ENCODE measurements around the gene MYO1B. TPM values are rescaled to one million over a fixed set of nuclear protein-coding genes. Genes with fewer than 3 reads are reported as not detected.

MYO1B gene
- total RNA-seq, 1 experiment from 2014 or later, result 185 TPM

DNA sequence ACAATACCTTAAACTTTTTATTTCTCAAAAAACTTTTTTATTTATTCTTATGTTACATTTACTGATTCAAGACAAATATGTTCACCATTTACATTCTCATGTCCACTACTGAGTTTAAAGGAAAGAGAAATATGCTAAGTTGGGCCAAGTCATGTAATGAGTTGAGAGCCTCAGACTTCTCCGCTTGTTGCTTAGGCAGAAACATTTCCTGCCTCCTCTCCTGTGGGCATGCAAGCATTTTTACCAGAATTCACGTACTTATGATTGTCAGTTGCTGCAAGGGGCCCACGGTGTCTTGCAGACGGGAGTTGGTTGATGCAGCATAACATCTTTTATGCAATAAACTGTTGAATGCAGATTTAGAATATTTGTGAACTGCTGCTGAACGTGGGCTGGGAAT is 51.8 kb downstream of the MYO1B start:
- no peak for DNase-seq (ENCODE audit: low read depth)

DNA sequence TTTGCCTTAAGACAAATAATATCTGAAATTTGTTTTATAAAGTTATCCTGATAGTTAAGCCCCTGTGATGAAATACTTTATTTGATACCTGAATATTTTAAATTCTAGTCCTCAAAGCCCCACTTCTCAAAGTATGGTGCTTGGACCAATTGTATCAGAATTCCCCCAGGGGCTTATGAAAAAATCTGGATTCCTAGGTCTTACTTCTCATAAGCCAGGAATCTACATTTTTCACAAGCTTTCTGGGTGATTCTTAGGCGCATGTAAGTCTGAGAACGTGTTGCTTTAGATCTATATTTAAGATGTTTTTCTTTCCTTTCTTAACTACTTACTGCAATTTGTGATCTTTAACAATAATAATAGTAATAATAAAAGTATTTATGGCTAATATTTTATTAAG is 53.1 kb downstream of the MYO1B start:
- DNase-seq (ENCODE audit: low read depth), result no peak

DNA sequence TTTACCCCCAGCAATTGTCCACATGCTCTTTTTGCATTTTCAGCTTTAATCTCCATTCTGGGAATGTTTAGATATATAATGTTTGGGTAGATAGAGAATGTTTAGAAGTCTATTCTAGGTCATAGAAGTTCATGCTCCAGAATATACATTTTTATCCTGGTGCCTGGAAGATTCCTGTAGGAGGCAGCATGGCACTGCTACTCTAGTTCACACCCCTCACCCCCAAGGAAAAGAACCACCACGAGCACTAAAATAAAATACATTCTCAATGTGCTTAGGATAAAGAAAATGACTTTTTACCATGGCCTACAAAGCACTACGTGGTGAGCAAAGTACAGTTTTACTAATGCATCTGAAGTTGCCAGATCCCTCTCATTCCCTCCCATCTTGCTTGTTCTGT is 53.8 kb downstream of the MYO1B start:
- DNase-seq (ENCODE audit: low read depth), result no peak

DNA sequence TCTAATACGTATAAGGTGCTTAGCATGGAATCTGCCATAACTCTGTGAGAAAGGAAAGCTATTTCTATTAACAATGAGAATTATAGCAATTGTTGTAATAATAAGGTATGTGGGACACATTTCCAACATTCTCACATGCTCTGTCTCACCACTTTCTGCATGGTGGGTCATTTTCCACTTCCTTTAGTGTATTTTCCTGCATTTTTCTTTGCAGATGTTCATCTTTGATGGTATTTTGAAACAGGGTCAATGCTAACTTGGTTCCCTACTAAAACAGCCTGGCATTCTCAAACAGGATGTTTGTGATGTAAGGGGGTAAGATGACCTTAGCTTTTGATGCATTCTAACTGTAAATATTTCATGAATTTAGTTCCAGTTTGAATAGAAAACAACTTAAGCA is 54.7 kb downstream of the MYO1B start:
- DNase-seq (ENCODE audit: low read depth), result no peak

DNA sequence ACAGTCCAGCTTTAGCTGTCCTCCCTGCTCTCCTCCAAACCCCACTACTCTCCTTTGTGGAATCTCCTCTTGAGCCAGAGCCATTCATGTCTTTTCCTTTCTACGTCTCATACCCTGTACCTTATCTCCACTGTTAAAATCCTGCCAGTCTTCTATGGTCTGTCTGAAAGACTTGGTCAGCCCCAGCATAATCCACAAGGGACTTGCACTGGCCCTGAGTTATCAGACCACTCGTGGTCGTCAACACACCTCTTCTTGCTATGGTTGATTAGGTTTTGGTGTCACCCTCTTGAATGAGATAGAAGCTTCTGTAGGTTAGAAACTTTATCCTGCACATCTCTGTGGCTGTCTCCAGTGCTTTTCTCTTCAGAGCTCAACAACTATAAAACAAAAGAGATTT is 56.8 kb downstream of the MYO1B start:
- DNase-seq (ENCODE audit: low read depth), result no peak

DNA sequence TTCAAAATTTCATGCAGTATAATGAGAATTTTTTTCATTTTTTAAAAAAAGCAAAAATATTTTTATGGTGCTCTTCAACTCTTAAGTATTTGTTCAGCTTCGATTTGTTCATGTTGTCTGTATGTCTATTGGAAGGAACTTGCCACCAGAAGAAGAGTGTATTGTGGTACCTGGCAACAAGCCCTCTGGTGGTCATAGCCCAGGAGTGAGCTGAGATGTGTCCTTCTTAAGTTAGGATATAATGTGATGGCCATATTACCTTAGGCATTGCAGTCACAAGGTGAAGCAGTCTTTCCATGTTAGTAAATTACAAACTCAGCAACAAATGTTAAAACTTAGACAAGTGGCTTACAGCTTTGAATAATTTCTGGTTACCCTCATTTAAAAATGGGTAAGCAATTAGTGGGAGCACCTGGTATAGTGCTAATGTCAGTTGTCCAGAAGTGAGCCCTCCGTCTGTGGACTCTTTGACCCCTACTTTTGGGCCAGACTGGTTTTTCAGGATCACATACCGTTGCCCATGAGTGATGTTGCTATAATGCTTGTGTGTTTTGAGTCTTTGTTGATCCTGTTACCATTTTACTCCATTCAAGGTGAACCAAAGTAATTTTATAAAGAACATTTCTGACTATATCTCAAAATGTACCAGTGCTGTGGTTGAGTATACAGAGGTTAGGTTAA is 57.4 kb downstream of the MYO1B start:
- peak; percentile 48 for DNase-seq (ENCODE audit: low read depth)

DNA sequence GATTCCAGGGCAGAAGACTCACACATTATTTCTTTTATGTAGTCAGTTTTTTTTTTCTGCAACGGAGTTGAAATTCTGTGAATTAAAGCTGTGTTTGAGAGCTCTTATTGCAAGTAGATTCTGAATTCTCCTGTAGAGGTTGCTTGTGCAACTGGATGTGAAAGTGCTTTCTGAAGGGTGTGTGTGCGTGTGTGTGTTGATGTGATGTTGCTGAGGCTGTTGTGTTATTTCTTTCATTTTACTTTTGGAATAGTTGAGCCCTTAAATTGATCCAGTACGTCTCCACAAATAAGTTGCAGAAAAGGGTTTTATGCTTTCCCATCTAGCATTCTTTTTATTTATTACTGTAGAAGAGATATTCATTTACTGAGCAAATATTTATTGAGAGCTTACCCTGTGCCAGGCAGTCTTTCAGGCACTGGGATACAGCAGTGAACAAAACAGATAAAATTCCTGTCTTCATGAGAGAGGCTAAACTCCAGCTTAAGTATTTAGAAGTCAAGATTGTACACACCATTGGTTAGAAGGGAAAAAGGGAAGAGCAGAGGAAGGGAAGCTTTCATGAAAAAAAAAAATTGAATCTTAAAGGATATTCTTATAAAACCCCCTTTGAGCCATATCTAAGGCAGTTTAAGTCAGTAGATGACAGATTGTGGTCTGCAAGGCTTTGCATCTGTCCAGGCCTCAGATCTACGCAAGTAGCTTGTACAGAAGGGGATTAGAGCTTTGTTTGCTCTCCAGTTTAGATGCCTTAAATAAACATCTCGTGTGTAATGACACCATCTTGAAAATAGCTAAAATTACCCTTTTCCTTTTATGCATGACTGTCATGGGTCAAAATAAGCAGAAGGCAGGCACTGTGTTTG is 58.2 kb downstream of the MYO1B start:
- no peak for DNase-seq (ENCODE audit: low read depth)

DNA sequence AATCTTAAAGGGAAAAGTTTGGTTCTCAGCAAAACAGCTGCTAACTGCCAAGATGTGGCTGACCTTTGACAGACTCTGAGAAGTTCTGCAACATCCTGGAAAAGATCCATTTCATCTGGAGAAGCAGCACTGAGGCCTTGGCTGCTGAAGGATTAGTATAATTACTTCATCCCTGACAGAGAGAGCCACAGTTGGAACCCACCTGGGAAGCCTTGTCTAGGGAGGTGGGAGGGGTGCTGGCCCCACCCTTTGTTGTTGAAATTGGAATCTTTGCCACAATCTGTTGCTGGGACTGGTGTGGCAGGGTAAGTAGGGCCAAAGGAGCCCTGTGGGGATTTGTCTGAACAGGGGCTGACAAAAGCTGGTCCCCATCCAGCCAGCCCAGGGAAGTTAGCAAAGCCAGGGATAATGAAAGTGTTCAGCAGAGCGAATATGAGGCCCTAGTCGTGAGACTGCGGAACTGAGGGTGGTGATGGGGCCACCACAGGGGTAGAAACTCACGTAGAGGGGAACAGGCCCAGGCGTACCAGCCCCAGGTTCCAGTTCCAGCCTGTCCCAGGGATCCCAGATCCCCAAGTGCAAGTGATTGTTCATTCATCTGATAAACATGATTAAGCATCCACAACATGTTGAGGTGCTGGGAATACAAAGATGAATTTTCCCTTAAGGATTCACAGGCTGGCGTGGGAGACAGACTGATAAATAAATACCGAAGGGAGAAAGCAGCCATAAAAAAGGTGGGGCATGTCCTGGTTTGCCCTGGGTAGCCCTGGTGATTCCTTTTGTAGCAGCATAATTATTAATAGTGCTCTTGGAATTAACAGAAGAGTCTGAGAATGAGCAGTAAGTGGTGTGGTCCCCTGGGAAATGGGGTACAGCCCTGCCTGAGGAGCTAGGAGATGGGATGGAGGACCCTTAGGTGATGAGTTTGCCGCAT is 60.0 kb downstream of the MYO1B start:
- DNase-seq (ENCODE audit: low read depth), result peak; percentile 72

- DNase-seq (ENCODE audit: low read depth), result no peak
These were observed 62.8 kb downstream of the MYO1B start for GRCh38 chr2:191308026-191308425.

- no peak for DNase-seq (ENCODE audit: low read depth)
These were observed 66.0 kb downstream of the MYO1B start for GRCh38 chr2:191311156-191311555.

DNA sequence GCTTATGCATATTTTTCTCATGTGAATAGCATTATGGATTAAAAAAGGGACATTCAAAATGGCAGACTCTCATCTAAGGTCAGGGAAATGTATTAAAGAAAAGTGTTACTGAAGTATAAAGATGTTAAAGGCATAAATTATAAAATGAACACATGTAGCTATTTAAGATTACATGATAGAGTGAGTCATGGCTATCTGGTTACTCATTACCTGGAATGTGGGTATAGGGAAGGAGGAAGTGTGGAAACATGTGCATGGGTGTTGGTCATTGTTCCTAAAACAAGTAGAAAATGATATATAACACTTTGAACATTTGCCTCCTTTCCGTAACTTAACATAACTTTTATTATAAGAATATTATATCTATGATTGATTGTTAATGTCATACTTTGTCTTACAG is 66.4 kb downstream of the MYO1B start:
- DNase-seq (ENCODE audit: low read depth), result peak; percentile 83

GRCh38 chr2:191312163-191312562 is 67.0 kb downstream of the MYO1B start:
- DNase-seq (ENCODE audit: low read depth), result no peak

DNA sequence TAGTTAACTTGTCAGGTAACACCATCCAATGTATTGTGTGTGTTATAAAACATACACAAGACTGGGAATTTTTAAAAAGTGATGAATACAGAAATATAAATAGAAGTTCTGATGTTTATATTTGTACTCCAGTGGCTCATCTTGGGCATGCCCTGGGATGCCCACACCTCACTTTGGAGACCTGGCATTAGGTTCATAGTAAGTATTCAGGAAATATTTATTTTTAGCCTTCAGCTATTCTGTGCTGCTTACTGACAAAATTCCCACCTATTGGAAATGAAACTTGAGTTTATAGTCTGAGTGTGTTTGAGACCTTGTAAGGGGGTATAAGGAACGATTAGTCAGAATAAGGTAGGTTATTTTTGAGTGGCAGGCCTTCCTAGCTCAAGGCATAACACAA is 67.5 kb downstream of the MYO1B start:
- no peak for DNase-seq (ENCODE audit: low read depth)

DNA sequence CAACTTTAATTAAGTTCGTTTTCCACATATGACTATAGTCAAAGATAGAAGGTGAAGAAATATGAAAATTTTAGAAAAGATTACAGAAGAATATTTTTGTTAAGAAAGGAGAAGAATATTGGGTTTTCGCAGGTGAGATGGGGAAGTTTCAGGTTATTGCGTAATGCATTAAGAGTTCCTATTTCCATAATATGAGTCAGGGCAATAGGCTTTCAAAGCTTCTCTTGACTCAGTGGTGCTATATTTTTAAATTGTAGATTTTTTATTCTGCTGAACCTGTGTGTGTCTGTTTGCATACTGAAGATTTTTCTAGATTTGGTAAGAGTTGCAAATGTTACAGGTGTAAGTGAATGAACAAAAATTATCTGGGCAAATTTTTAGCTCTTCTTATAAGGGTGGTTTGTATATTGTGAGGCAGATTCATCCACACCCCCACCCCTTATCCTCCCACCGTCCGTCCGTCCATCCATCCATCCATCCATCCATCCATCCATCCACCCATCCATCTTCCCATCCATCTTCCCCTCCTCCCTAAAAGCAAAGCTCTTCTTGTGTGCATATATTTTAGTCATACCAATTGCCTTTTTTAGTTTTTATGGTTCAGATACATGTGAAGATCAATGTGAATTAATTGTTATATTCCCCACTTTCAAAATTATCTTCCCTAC is 69.6 kb downstream of the MYO1B start:
- no peak for DNase-seq (ENCODE audit: low read depth)

DNA sequence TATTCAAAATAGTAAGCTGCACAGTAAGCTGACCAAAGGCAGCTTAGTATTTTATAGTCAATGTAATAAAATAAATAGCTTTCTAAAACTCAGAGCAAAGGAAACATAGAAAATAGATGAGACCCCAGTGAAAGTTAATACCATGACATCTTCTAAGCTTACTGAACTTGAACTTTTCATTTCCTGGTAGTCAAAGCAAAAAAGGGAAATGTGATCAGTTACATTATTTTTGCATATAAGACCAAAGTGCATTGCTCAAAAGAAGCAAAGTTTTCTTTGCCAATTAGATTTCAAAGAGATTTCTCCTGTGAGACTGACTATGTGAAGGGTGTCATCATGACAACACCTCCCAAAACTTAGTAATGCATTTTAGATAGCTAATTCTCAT is 70.2 kb downstream of the MYO1B start:
- DNase-seq (ENCODE audit: low read depth), result no peak

- DNase-seq (ENCODE audit: low read depth), result peak; percentile 50
These were observed 71.2 kb downstream of the MYO1B start for GRCh38 chr2:191316246-191316994.

GRCh38 chr2:191318037-191318728 is 73.0 kb downstream of the MYO1B start:
- peak; percentile 70 for DNase-seq (ENCODE audit: low read depth)

DNA sequence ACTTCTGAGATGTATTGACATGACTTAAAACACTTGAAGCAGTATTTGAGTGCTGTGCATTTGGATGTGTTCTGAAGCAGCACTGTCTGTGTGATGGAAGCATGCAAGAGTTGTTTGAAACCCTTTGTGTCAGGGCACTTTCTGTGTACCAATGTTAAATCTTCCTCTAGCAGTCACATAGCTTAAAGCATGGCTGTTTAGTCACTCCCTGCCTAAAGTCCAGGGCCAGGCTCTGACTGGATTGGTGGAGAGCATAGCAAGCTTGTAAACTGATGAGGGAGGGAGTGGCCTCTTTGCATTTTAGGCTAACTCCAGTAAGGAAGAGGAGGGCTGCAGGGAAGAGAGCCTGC is 73.5 kb downstream of the MYO1B start:
- DNase-seq (ENCODE audit: low read depth), result peak; percentile 84

GRCh38 chr2:191319186-191319585 is 74.0 kb downstream of the MYO1B start:
- DNase-seq (ENCODE audit: low read depth), result peak; percentile 78

GRCh38 chr2:191320881-191321280 is 75.7 kb downstream of the MYO1B start:
- DNase-seq (ENCODE audit: low read depth), result no peak

Measured in RPMI7951 (cell line).